Measurements from ENCODE around the gene HSD17B10. TPM values are rescaled to one million over a fixed set of nuclear protein-coding genes. Genes with fewer than 3 reads are reported as not detected.
"Not testable (repeated sequence)": the region's sequence is repeated elsewhere in the genome, so short reads cannot be mapped to it uniquely, and the experiment has no call there.

HSD17B10 gene
- total RNA-seq: 195 TPM

GRCh38 chrX:53433651-53434639 lies at the start of gene HSD17B10:
HSD17B10 (minus strand) TSS chrX:53434370; CDS start chrX:53434345, 25 bp downstream.
- peak; percentile 95 for ATAC-seq
- peak; percentile 93 for DNase-seq (ENCODE audit: low spot score)

GRCh38 chrX:53483416-53483815 lies 49.2 kb upstream of the HSD17B10 start:
- DNase-seq (ENCODE audit: low spot score) (no peak), ATAC-seq (no peak)

GRCh38 chrX:53481816-53482465 lies 47.8 kb upstream of the HSD17B10 start:
- peak; percentile 47 for ATAC-seq
- no peak for DNase-seq (ENCODE audit: low spot score)

- DNase-seq (ENCODE audit: low spot score): no peak
- no peak for ATAC-seq
Observed at GRCh38 chrX:53481093-53481492, 46.9 kb upstream of the HSD17B10 start.

- no peak for ATAC-seq
- no peak for DNase-seq (ENCODE audit: low spot score)
Observed at GRCh38 chrX:53479301-53479700, 45.1 kb upstream of the HSD17B10 start.

GRCh38 chrX:53476371-53476770 lies 42.2 kb upstream of the HSD17B10 start:
- DNase-seq (ENCODE audit: low spot score): no peak
- no peak for ATAC-seq

- ATAC-seq (no peak), DNase-seq (ENCODE audit: low spot score) (no peak)
Observed at GRCh38 chrX:53474707-53475106, 40.5 kb upstream of the HSD17B10 start.

- DNase-seq (ENCODE audit: low spot score): no peak
- ATAC-seq: no peak
Observed at GRCh38 chrX:53471346-53471745, 37.2 kb upstream of the HSD17B10 start.

GRCh38 chrX:53468659-53469058 lies 34.5 kb upstream of the HSD17B10 start:
- DNase-seq (ENCODE audit: low spot score); ATAC-seq: not testable (repeated sequence)

GRCh38 chrX:53458082-53458481 lies 23.9 kb upstream of the HSD17B10 start:
- no peak for DNase-seq (ENCODE audit: low spot score)
- no peak for ATAC-seq

GRCh38 chrX:53456254-53456653 lies 22.1 kb upstream of the HSD17B10 start:
- ATAC-seq (no peak), DNase-seq (ENCODE audit: low spot score) (no peak)

- DNase-seq (ENCODE audit: low spot score) (no peak), ATAC-seq (no peak)
Observed at GRCh38 chrX:53452812-53453211, 18.6 kb upstream of the HSD17B10 start.

GRCh38 chrX:53449632-53450031 lies 15.5 kb upstream of the HSD17B10 start:
- no peak for DNase-seq (ENCODE audit: low spot score)
- ATAC-seq: no peak

GRCh38 chrX:53447441-53447840 lies 13.3 kb upstream of the HSD17B10 start:
- no peak for ATAC-seq
- no peak for DNase-seq (ENCODE audit: low spot score)

GRCh38 chrX:53445977-53446376 lies 11.8 kb upstream of the HSD17B10 start:
- DNase-seq (ENCODE audit: low spot score) (peak; percentile 46), ATAC-seq (peak; percentile 56)

GRCh38 chrX:53442322-53442631 lies 8.1 kb upstream of the HSD17B10 start:
- no peak for ATAC-seq
- DNase-seq (ENCODE audit: low spot score): no peak

- ATAC-seq: peak; percentile 90
- DNase-seq (ENCODE audit: low spot score): peak; percentile 91
Observed at GRCh38 chrX:53441531-53442321, 7.6 kb upstream of the HSD17B10 start.

GRCh38 chrX:53440621-53441517 lies 6.7 kb upstream of the HSD17B10 start:
- peak; percentile 66 for DNase-seq (ENCODE audit: low spot score)
- peak; percentile 60 for ATAC-seq

GRCh38 chrX:53440101-53440500 lies 5.9 kb upstream of the HSD17B10 start:
- ATAC-seq: no peak
- no peak for DNase-seq (ENCODE audit: low spot score)

GRCh38 chrX:53438832-53439230 lies 4.7 kb upstream of the HSD17B10 start:
- DNase-seq (ENCODE audit: low spot score) (no peak), ATAC-seq (no peak)

All from left lobe of liver (tissue), 2 donors.